ENCODE results near the gene C4orf51. TPM values are rescaled to one million over a fixed set of nuclear protein-coding genes. Genes with fewer than 3 reads are reported as not detected.

C4orf51 gene
- total RNA-seq, 1 donor from 2014 or later: not detected

- no peaks in the 10 kb centered on the region for H3K9me3 ChIP-seq
- H3K27ac ChIP-seq: no peak overlapping the region
- no peak overlapping the region for H3K4me3 ChIP-seq
- H3K4me1 ChIP-seq: peaks cover 0 to 4% of the 10 kb centered on the region in 2 donors
- H3K36me3 ChIP-seq: peaks cover 5 to 23% of the 10 kb centered on the region in 2 donors
- DNase-seq (ENCODE audit: low spot score in 2 of 2): no peak
- intact Hi-C loops (cut with DNase I): no loop called here
- H3K27me3 ChIP-seq: no peaks in the 10 kb centered on the region
- no peak for TF ChIP-seq CTCF (IDR thresholded peaks at IDR 0.05)
Observed at GRCh38 chr4:145769450-145770037, 89.6 kb downstream of the C4orf51 start.

- H3K27me3 ChIP-seq: no peaks in the 10 kb centered on the region
- DNase-seq (ENCODE audit: low spot score in 2 of 2): no peak
- H3K9me3 ChIP-seq: no peaks in the 10 kb centered on the region
- intact Hi-C loops (cut with DNase I): no loop called here
- peaks cover 0 to 4% of the 10 kb centered on the region in 2 donors for H3K4me1 ChIP-seq
- no peak for TF ChIP-seq CTCF (IDR thresholded peaks at IDR 0.05)
- H3K4me3 ChIP-seq: no peak overlapping the region
- H3K36me3 ChIP-seq: peaks cover 0 to 17% of the 10 kb centered on the region in 2 donors
- H3K27ac ChIP-seq: no peak overlapping the region
Observed at GRCh38 chr4:145770124-145770523, 90.2 kb downstream of the C4orf51 start.

- no peak overlapping the region for H3K27ac ChIP-seq
- no peaks in the 10 kb centered on the region for H3K27me3 ChIP-seq
Observed at GRCh38 chr4:145772347-145772746, 92.4 kb downstream of the C4orf51 start.

DNA sequence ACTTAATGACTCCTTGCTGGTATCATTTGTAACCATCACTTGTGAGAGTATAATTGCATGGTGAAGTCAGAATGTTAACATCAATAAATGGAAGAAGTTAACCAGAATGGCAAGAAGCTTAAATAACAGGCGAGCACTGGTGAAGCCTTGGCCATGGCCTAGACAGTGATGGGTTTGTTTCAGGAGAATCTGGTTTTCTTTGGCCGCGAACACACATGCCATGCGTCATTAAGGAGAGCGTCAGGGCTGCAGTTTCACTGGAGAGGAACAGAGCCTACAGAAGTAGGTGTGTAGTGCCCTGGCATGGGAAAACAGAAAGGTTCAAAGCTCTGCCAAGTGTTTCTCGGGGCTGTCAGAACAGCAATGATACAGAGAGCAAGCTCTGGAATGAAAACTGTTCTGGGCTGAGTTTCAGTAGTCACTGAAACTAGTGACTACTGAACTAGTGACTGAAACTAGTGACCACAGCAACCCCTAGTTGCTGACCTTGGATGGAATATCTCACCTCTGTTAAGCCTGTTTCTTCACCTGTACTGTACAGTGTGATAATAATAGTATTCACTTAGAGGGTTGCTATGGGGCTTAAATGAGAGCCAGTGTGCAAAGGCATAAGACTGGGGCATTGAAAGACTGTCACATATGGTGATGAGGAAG is 93.8 kb downstream of the C4orf51 start:
- intact Hi-C loops (cut with DNase I): no loop called here
- TF ChIP-seq CTCF (IDR thresholded peaks at IDR 0.05): no peak
- no peak for DNase-seq (ENCODE audit: low spot score in 2 of 2)
- Histone ChIP-seq H3K4me1 (peaks cover 0 to 4% of the 10 kb centered on the region in 2 donors), H3K4me3 (no peak overlapping the region), H3K27ac (peak overlapping the region; percentile 8 to 10), H3K36me3 (peaks cover 6 to 18% of the 10 kb centered on the region in 2 donors), H3K9me3 (no peaks in the 10 kb centered on the region), H3K27me3 (no peaks in the 10 kb centered on the region)

More at GRCh38 chr4:145772347-145772746, 92.4 kb downstream of the C4orf51 start:
- no peak for TF ChIP-seq CTCF (IDR thresholded peaks at IDR 0.05)
- no peak for DNase-seq (ENCODE audit: low spot score in 2 of 2)
- H3K4me3 ChIP-seq: no peak overlapping the region
- H3K36me3 ChIP-seq: peaks cover 6 to 22% of the 10 kb centered on the region in 2 donors
- no peaks in the 10 kb centered on the region for H3K9me3 ChIP-seq
- peaks cover 0 to 4% of the 10 kb centered on the region in 2 donors for H3K4me1 ChIP-seq
- intact Hi-C loops (cut with DNase I): no loop called here

DNA sequence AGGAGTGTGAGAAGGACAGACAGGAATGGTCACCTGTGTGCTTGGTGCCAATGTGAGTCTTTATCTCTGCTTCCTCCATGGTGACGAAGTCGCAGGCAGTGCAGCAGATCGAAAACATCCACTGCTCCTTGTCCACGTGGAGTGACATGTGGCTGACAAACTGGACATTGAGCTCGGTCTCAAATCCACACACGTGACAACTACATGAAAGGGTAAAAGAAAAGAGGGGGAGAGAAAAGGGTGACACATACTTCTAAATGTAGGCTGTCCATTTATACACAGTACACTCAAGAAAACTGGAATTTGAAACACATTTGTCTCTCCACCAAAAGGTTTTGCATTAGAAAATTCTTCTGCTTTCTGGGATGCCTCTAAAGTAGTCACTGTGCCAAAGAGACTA is 94.5 kb downstream of the C4orf51 start:
- TF ChIP-seq CTCF (IDR thresholded peaks at IDR 0.05): no peak
- intact Hi-C loops (cut with DNase I): no loop called here
- H3K36me3 ChIP-seq: peaks cover 6 to 18% of the 10 kb centered on the region in 2 donors

More for the DNA sequence above, 94.5 kb downstream of the C4orf51 start:
- H3K9me3 ChIP-seq: no peaks in the 10 kb centered on the region
- peak overlapping the region in 1 of 2 donors; percentile 10 for H3K27ac ChIP-seq
- peaks cover 0 to 4% of the 10 kb centered on the region in 2 donors for H3K4me1 ChIP-seq
- no peak for DNase-seq (ENCODE audit: low spot score in 2 of 2)
- no peaks in the 10 kb centered on the region for H3K27me3 ChIP-seq
- H3K4me3 ChIP-seq: no peak overlapping the region
